HCT116 (cell line): ENCODE data around the gene TBC1D22B. TPM values are rescaled to one million over a fixed set of nuclear protein-coding genes. Genes with fewer than 3 reads are reported as not detected.

ENCODE experiments used
- ATAC-seq: fragments of 200-7000 bp; cut with Tn5 transposase; 2 replicates; pipeline ENCODE4 v1.9.1; 2020; ENCODE audit warnings: mild to moderate bottlenecking, moderate library complexity
- BruUV-seq: library from RNA; stranded (reverse); fragments of 400-500 nt; replicated peaks from 2 replicates; lab custom pipeline; 2021; lab: Mats Ljungman, UMichigan
- CTCF ChIA-PET: fragments of 300-600 bp; sonication (Branson Sonifier 250); formaldehyde crosslinking; loops from one replicate; lab custom pipeline; 2021; ENCODE audit warnings: antibody characterized with exemption; lab: Charles Lee
- POLR2A ChIA-PET: fragments of 300-600, 350-600 bp; sonication (Branson Sonifier 250); formaldehyde crosslinking; loops from one replicate; lab custom pipeline; 2021; ENCODE audit warnings: antibody characterized with exemption; lab: Charles Lee
- RAD21 ChIA-PET, 2 experiments: fragments of 300-600 bp; sonication (Branson Sonifier 250); formaldehyde crosslinking; loops; one replicate each; lab custom pipeline; 2023; ENCODE audit warnings: low total read pairs in 2 of 2; ENCODE audit not compliant: uncharacterized antibody in 2 of 2, unreplicated experiment in 2 of 2, low non-redundant PET in 1 of 2; lab: Charles Lee
- DNase-seq: peaks from one replicate; pipeline ENCODE4 v3.0.0-alpha.2; 2010; ENCODE audit warnings: low read depth, low spot score
- H2AFZ ChIP-seq: fragments of 200-600 bp; shearing (Covaris generic), sonication (generic); 2 replicates; pipeline ENCODE4 v1.6.1; 2017; ENCODE audit warnings: low read depth, mixed run types, mixed read lengths, antibody characterized with exemption, low read length; ENCODE audit not compliant: poor library complexity, severe bottlenecking
- H3K27ac ChIP-seq: 2 replicates; pipeline ENCODE4 v1.5.1; 2012; ENCODE audit warnings: low read depth, low read length
- H3K27me3 ChIP-seq: fragments of 200-600 bp; sonication (generic); 2 replicates; pipeline ENCODE4 v1.6.1; 2016; ENCODE audit warnings: mixed run types, low read length, mixed read lengths; ENCODE audit not compliant: insufficient read depth
- H3K36me3 ChIP-seq, 2 experiments: fragments of 200-500 bp in 1 of 2; fragments of 200-600 bp in 1 of 2; sonication (Bioruptor generic) in 1 of 2; sonication (generic) in 1 of 2; 2 replicates each; pipeline versions ENCODE4 v1.5.1 to v1.6.1; 2014 to 2016; ENCODE audit warnings: low read length in 2 of 2, inconsistent platforms in 1 of 2, mixed read lengths in 1 of 2, mixed run types in 1 of 2; ENCODE audit not compliant: insufficient read depth in 2 of 2, control insufficient read depth in 1 of 2
- H3K4me1 ChIP-seq, 2 experiments: fragments of 200-600 bp in 1 of 2; sonication (generic) in 1 of 2; 2 replicates each; pipeline versions ENCODE4 v1.5.1 to v1.6.1; 2012 to 2017; ENCODE audit warnings: low read length in 2 of 2, inconsistent platforms in 1 of 2, mild to moderate bottlenecking in 1 of 2, mixed read lengths in 1 of 2, mixed run types in 1 of 2, moderate library complexity in 1 of 2; ENCODE audit not compliant: insufficient read depth in 2 of 2, control insufficient read depth in 1 of 2
- H3K4me2 ChIP-seq: fragments of 200-600 bp; sonication (generic); 2 replicates; pipeline ENCODE4 v1.6.1; 2017; ENCODE audit warnings: mixed run types, low read length, mixed read lengths
- H3K4me3 ChIP-seq, 2 experiments: fragments of 200-600 bp in 1 of 2; sonication (generic) in 1 of 2; replicated peaks in 1 of 2; 2 replicates each; pipeline ENCODE4 v1.5.1; 2011 to 2016; ENCODE audit warnings: low read length in 2 of 2, control low read depth in 1 of 2, low read depth in 1 of 2, mild to moderate bottlenecking in 1 of 2, mixed read lengths in 1 of 2, mixed run types in 1 of 2
- H3K79me2 ChIP-seq: fragments of 200-600 bp; sonication (generic); 2 replicates; pipeline ENCODE4 v1.6.1; 2017; ENCODE audit warnings: mild to moderate bottlenecking, mixed run types, low read length, moderate library complexity, mixed read lengths; ENCODE audit not compliant: insufficient read depth
- H3K9ac ChIP-seq: fragments of 200-600 bp; sonication (generic); 2 replicates; pipeline ENCODE4 v1.6.1; 2016; ENCODE audit warnings: low read length, mixed read lengths
- H3K9me2 ChIP-seq: fragments of 200-600 bp; sonication (generic), shearing (Covaris generic); 2 replicates; pipeline ENCODE4 v1.6.1; 2017; ENCODE audit warnings: mixed run types, mild to moderate bottlenecking, moderate library complexity; ENCODE audit not compliant: insufficient read depth
- H3K9me3 ChIP-seq, 2 experiments: fragments of 200-500 bp in 1 of 2; fragments of 200-600 bp in 1 of 2; sonication (Bioruptor generic) in 1 of 2; sonication (generic) in 1 of 2; 2 replicates each; pipeline ENCODE4 v1.6.1; 2014 to 2017; ENCODE audit warnings: low read length in 2 of 2, mixed read lengths in 2 of 2, inconsistent platforms in 1 of 2, low read depth in 1 of 2, mild to moderate bottlenecking in 1 of 2, mixed run types in 1 of 2, moderate library complexity in 1 of 2; ENCODE audit not compliant: control insufficient read depth in 1 of 2, insufficient read depth in 1 of 2
- H4K20me1 ChIP-seq: fragments of 200-600 bp; sonication (generic), shearing (Covaris generic); 2 replicates; pipeline ENCODE4 v1.6.1; 2017; ENCODE audit warnings: mixed run types, mild to moderate bottlenecking, moderate library complexity; ENCODE audit not compliant: insufficient read depth
- CEBPB ChIP-seq: IDR thresholded peaks from 2 replicates; pipeline ENCODE4 v1.6.1; 2012; ENCODE audit warnings: low read depth
- EZH2 ChIP-seq: fragments of 200-600 bp; sonication (generic); IDR thresholded peaks from 2 replicates; pipeline ENCODE4 v1.6.1; 2017; ENCODE audit warnings: antibody characterized with exemption, mixed run types
- FOSL1 ChIP-seq: IDR thresholded peaks from 2 replicates; pipeline ENCODE4 v1.6.1; 2012; ENCODE audit warnings: low read depth
- POLR2A ChIP-seq: IDR thresholded peaks from 2 replicates; pipeline ENCODE4 v1.7.0; 2011; ENCODE audit warnings: borderline replicate concordance; ENCODE audit not compliant: insufficient read depth, insufficient read length; ENCODE audit errors: extremely low read depth
- POLR2AphosphoS5 ChIP-seq: IDR thresholded peaks from 2 replicates; pipeline ENCODE4 v1.6.1; 2011; ENCODE audit warnings: mild to moderate bottlenecking, low read depth, low read length, moderate library complexity
- RAD21 ChIP-seq: IDR thresholded peaks from 2 replicates; pipeline ENCODE4 v1.6.1; 2012; ENCODE audit warnings: low read depth, mild to moderate bottlenecking
- SIN3A ChIP-seq: IDR thresholded peaks from 2 replicates; pipeline ENCODE4 v1.6.1; 2012; ENCODE audit warnings: low read depth
- SRF ChIP-seq: IDR thresholded peaks from 2 replicates; pipeline ENCODE4 v1.6.1; 2012; ENCODE audit warnings: low read depth
- TCF7L2 ChIP-seq: IDR thresholded peaks from 2 replicates; pipeline ENCODE4 v1.7.0; 2011; ENCODE audit warnings: borderline replicate concordance, inconsistent platforms; ENCODE audit not compliant: insufficient read depth, insufficient read length; ENCODE audit errors: extremely low read depth
- intact Hi-C: fragments of 100-400 bp; cut with micrococcal nuclease; formaldehyde crosslinking; loops from 2 replicates; pipeline ENCODE4 v1.10.0; 2022
- total RNA-seq: library from RNA; stranded (reverse); gene quantifications from one replicate; pipeline ENCODE4 v1.2.1, GENCODE V29; 2021; ENCODE audit not compliant: unreplicated experiment
- TF ChIP-seq, protein P1 (sequence below), 3 experiments: fragments of 200-600 bp in 1 of 3; sonication (generic) in 1 of 3; IDR thresholded peaks in 2 of 3; conservative IDR thresholded peaks in 1 of 3; 2 replicates each; pipeline ENCODE4 v1.5.1; 2012 to 2017; ENCODE audit warnings: low read depth in 2 of 3, low read length in 2 of 3, antibody characterized with exemption in 1 of 3, borderline replicate concordance in 1 of 3, control low read depth in 1 of 3, mild to moderate bottlenecking in 1 of 3, mixed read lengths in 1 of 3, mixed run types in 1 of 3, moderate library complexity in 1 of 3; ENCODE audit not compliant: insufficient read depth in 1 of 3
- TF ChIP-seq, protein P2 (sequence below): IDR thresholded peaks from 2 replicates; pipeline ENCODE4 v1.6.1; 2011; ENCODE audit warnings: mild to moderate bottlenecking, low read length, moderate library complexity; ENCODE audit not compliant: insufficient replicate concordance; ENCODE audit errors: extremely low read depth

Gene TBC1D22B
- total RNA-seq, 1 experiment from 2014 or later: 9.1 TPM

DNA sequence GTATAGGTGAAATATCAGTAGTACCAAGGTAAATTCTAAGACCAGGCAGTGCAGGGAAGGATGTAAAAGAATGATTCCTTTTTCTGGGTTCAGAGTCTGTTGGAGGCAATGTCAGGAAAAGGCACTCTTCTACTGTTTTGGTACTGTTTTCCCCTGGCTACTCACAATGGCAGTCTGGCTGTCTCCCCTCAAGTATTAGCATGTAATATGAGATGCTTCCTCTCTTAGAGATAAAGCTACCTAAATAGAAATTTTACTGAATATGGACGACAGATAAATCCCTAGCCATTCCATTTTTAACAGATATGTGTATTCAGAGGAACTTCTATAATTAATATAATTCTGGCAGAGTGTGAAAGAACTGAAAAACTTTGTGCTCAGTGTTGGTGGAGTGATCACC lies 99.7 kb downstream of the TBC1D22B start:
- ATAC-seq (no peak), DNase-seq (no peak)
- Histone ChIP-seq H3K4me2 (no peak overlapping the region), H4K20me1 (no peaks in the 10 kb centered on the region), H3K9me3 (no peaks in the 10 kb centered on the region), H3K9me2 (no peaks in the 10 kb centered on the region), H3K4me1 (peaks cover 6 to 14% of the 10 kb centered on the region in 2 experiments; a peak in 3 of 4 replicates), H3K27me3 (no peaks in the 10 kb centered on the region), H3K9ac (no peak overlapping the region), H3K36me3 (peaks cover 5 to 6% of the 10 kb centered on the region in 2 experiments; a peak in 2 of 4 replicates), H3K4me3 (no peak overlapping the region), H3K27ac (no peak overlapping the region), H3K79me2 (peaks cover 62% of the 10 kb centered on the region), H2AFZ (no peak overlapping the region)
- CTCF ChIA-PET: no interaction called here
- intact Hi-C loops: no loop called here
- TF ChIP-seq RAD21: no peak
- TF ChIP-seq, protein P1, sequence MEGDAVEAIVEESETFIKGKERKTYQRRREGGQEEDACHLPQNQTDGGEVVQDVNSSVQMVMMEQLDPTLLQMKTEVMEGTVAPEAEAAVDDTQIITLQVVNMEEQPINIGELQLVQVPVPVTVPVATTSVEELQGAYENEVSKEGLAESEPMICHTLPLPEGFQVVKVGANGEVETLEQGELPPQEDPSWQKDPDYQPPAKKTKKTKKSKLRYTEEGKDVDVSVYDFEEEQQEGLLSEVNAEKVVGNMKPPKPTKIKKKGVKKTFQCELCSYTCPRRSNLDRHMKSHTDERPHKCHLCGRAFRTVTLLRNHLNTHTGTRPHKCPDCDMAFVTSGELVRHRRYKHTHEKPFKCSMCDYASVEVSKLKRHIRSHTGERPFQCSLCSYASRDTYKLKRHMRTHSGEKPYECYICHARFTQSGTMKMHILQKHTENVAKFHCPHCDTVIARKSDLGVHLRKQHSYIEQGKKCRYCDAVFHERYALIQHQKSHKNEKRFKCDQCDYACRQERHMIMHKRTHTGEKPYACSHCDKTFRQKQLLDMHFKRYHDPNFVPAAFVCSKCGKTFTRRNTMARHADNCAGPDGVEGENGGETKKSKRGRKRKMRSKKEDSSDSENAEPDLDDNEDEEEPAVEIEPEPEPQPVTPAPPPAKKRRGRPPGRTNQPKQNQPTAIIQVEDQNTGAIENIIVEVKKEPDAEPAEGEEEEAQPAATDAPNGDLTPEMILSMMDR (IDR thresholded peaks at IDR 0.05 in 2 of 3, conservative IDR thresholded peaks at IDR 0.05 in 1 of 3; ENCODE audit: borderline replicate concordance in 1 of 3, insufficient read depth in 1 of 3, low read depth in 2 of 3, low read length in 2 of 3): no peak
- no peak for TF ChIP-seq SRF
- TF ChIP-seq POLR2A: no peak
- no peak for TF ChIP-seq TCF7L2
- no peak for TF ChIP-seq SIN3A
- TF ChIP-seq EZH2: no peak
- no peak for TF ChIP-seq FOSL1
- TF ChIP-seq CEBPB: no peak
- TF ChIP-seq, protein P2, sequence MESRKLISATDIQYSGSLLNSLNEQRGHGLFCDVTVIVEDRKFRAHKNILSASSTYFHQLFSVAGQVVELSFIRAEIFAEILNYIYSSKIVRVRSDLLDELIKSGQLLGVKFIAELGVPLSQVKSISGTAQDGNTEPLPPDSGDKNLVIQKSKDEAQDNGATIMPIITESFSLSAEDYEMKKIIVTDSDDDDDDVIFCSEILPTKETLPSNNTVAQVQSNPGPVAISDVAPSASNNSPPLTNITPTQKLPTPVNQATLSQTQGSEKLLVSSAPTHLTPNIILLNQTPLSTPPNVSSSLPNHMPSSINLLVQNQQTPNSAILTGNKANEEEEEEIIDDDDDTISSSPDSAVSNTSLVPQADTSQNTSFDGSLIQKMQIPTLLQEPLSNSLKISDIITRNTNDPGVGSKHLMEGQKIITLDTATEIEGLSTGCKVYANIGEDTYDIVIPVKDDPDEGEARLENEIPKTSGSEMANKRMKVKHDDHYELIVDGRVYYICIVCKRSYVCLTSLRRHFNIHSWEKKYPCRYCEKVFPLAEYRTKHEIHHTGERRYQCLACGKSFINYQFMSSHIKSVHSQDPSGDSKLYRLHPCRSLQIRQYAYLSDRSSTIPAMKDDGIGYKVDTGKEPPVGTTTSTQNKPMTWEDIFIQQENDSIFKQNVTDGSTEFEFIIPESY: no peak
- TF ChIP-seq POLR2AphosphoS5: no peak
- no TSS peak for BruUV-seq
- POLR2A ChIA-PET: no interaction called here
- RAD21 ChIA-PET: no interaction called here
